PC-3 (cell line): ENCODE results near the gene MARK2. TPM values are rescaled to one million over a fixed set of nuclear protein-coding genes. Genes with fewer than 3 reads are reported as not detected.

Experiments used
- ATAC-seq: fragments of 200-7000 bp; cut with Tn5 transposase; 2 replicates; pipeline ENCODE4 v1.9.1; 2020; ENCODE audit warnings: mild to moderate bottlenecking, moderate library complexity
- BruUV-seq: library from RNA; stranded (reverse); fragments of 400-500 nt; replicated peaks from 2 replicates; lab custom pipeline; 2021; lab: Mats Ljungman, UMichigan
- CTCF ChIA-PET: fragments of 300-600 bp; sonication (Branson Sonifier 250); formaldehyde crosslinking; loops from one replicate; lab custom pipeline; 2022; ENCODE audit warnings: antibody characterized with exemption; lab: Charles Lee
- POLR2A ChIA-PET: fragments of 300-600 bp; sonication (Branson Sonifier 250); formaldehyde crosslinking; loops from one replicate; lab custom pipeline; 2022; ENCODE audit warnings: antibody characterized with exemption; ENCODE audit not compliant: unreplicated experiment; lab: Charles Lee
- DNase-seq: peaks from one replicate; pipeline ENCODE4 v3.0.0-alpha.2; 2015
- H2AFZ ChIP-seq: fragments of 300-600 bp; sonication (generic); 2 replicates; pipeline ENCODE4 v1.6.0; 2016; ENCODE audit warnings: antibody characterized with exemption, low read length
- H3F3A ChIP-seq: fragments of 300-600 bp; sonication (generic); one replicate; pipeline ENCODE4 v1.6.0; 2017; ENCODE audit warnings: antibody characterized with exemption, low read length, control low read depth, mild to moderate bottlenecking; ENCODE audit not compliant: unreplicated experiment
- H3K27ac ChIP-seq: fragments of 300-600 bp; sonication (generic); 2 replicates; pipeline ENCODE4 v1.5.1; 2016; ENCODE audit warnings: mild to moderate bottlenecking, low read length
- H3K27me3 ChIP-seq: fragments of 300-600 bp; sonication (generic); 2 replicates; pipeline ENCODE4 v1.6.1; 2016; ENCODE audit warnings: low read length, mixed read lengths
- H3K36me3 ChIP-seq: fragments of 300-600 bp; sonication (generic); 2 replicates; pipeline ENCODE4 v1.6.1; 2016; ENCODE audit warnings: low read depth, mixed run types, low read length, mixed read lengths
- H3K4me1 ChIP-seq: fragments of 300-600 bp; sonication (generic); 2 replicates; pipeline ENCODE4 v1.5.1; 2016; ENCODE audit warnings: low read length; ENCODE audit not compliant: insufficient read depth
- H3K4me2 ChIP-seq: fragments of 300-600 bp; sonication (generic); 2 replicates; pipeline ENCODE4 v1.6.0; 2016; ENCODE audit warnings: low read length
- H3K4me3 ChIP-seq: fragments of 300-600 bp; sonication (generic); 2 replicates; pipeline ENCODE4 v1.5.1; 2016; ENCODE audit warnings: mild to moderate bottlenecking, low read length, mixed read lengths
- H3K79me2 ChIP-seq: fragments of 300-600 bp; sonication (generic); 2 replicates; pipeline ENCODE4 v1.6.1; 2017; ENCODE audit warnings: low read length, mixed read lengths
- H3K9ac ChIP-seq: fragments of 300-600 bp; sonication (generic); 2 replicates; pipeline ENCODE4 v1.6.0; 2016; ENCODE audit warnings: mild to moderate bottlenecking, low read length
- H3K9me2 ChIP-seq: fragments of 300-600 bp; sonication (generic); replicated peaks from 2 replicates; pipeline ENCODE4 v1.6.1; 2016; ENCODE audit warnings: mixed run types, low read length, mixed read lengths
- H3K9me3 ChIP-seq: fragments of 300-600 bp; sonication (generic); 2 replicates; pipeline ENCODE4 v1.6.1; 2016; ENCODE audit warnings: low read length, mixed read lengths
- H4K20me1 ChIP-seq: fragments of 300-600 bp; sonication (generic); 2 replicates; pipeline ENCODE4 v1.6.1; 2016; ENCODE audit warnings: low read length, mixed read lengths
- CTCF ChIP-seq: fragments of 300-600 bp; sonication (generic); conservative IDR thresholded peaks from 2 replicates; pipeline ENCODE4 v1.5.1; 2017; ENCODE audit warnings: antibody characterized with exemption, low read depth, mild to moderate bottlenecking, low read length
- EZH2 ChIP-seq: fragments of 300-600 bp; sonication (generic); IDR thresholded peaks from one replicate; pipeline ENCODE4 v1.6.1; 2017; ENCODE audit warnings: antibody characterized with exemption, mild to moderate bottlenecking, low read length; ENCODE audit not compliant: unreplicated experiment
- EZH2phosphoT487 ChIP-seq: fragments of 300-600 bp; sonication (generic); IDR thresholded peaks from 2 replicates; pipeline ENCODE4 v1.6.1; 2018; ENCODE audit warnings: mild to moderate bottlenecking, antibody characterized with exemption, low read length, borderline replicate concordance
- intact Hi-C: fragments of 100-400 bp; cut with micrococcal nuclease; formaldehyde crosslinking; loops from 2 replicates; pipeline ENCODE4 v1.9.0; 2023
- total RNA-seq: library from RNA; depleted of rRNA; stranded (reverse); fragments of >200 nt; gene quantifications from 2 replicates; pipeline ENCODE4 v1.2.3, GENCODE V29; 2014

The MARK2 gene
- total RNA-seq, 1 experiment from 2014 or later = 60.1 TPM

- H3K4me1 ChIP-seq = no peaks in the 10 kb centered on the region
- intact Hi-C loops = no loop called here
- H2AFZ ChIP-seq = no peak overlapping the region
- TF ChIP-seq CTCF (no peak), EZH2 (no peak), EZH2phosphoT487 (no peak)
- CTCF ChIA-PET = no interaction called here
- no peaks in the 10 kb centered on the region for H3K9me3 ChIP-seq
- POLR2A ChIA-PET = no interaction called here
- no peak overlapping the region for H3K4me2 ChIP-seq
- DNase-seq = no peak
- H3F3A ChIP-seq = no peaks in the 10 kb centered on the region
- H3K27ac ChIP-seq = no peak overlapping the region
- ATAC-seq = no peak
- H3K79me2 ChIP-seq = peaks cover 90% of the 10 kb centered on the region
- H3K9me2 ChIP-seq = no peaks in the 10 kb centered on the region
- no peaks in the 10 kb centered on the region for H3K27me3 ChIP-seq
- BruUV-seq = no TSS peak
- H3K9ac ChIP-seq = no peak overlapping the region
- H3K36me3 ChIP-seq = peaks cover 2% of the 10 kb centered on the region; the same call in 1 of the 2 replicates
- H4K20me1 ChIP-seq = peaks cover 12% of the 10 kb centered on the region; the same call in 1 of the 2 replicates
- H3K4me3 ChIP-seq = no peak overlapping the region
Measured at GRCh38 chr11:63855975-63856374, 17.1 kb downstream of the MARK2 start.

- TF ChIP-seq EZH2 (no peak), CTCF (no peak), EZH2phosphoT487 (no peak)
- H3F3A ChIP-seq = no peaks in the 10 kb centered on the region
- DNase-seq (no peak), ATAC-seq (no peak)
- no TSS peak for BruUV-seq
- no peaks in the 10 kb centered on the region for H3K9me3 ChIP-seq
- no peak overlapping the region for H2AFZ ChIP-seq
- no peaks in the 10 kb centered on the region for H3K4me1 ChIP-seq
- peaks cover 6% of the 10 kb centered on the region; the same call in 1 of the 2 replicates for H3K36me3 ChIP-seq
- intact Hi-C loops = no loop called here
- ChIA-PET CTCF (no interaction called here), POLR2A (no interaction called here)
- H3K4me2 ChIP-seq = no peak overlapping the region
- H3K79me2 ChIP-seq = peaks cover 83% of the 10 kb centered on the region
- no peak overlapping the region for H3K27ac ChIP-seq
- no peak overlapping the region for H3K9ac ChIP-seq
- peaks cover 10% of the 10 kb centered on the region; the same call in 1 of the 2 replicates for H4K20me1 ChIP-seq
- no peaks in the 10 kb centered on the region for H3K27me3 ChIP-seq
- no peaks in the 10 kb centered on the region for H3K9me2 ChIP-seq
- H3K4me3 ChIP-seq = no peak overlapping the region
Measured at GRCh38 chr11:63858628-63859550, 20.0 kb downstream of the MARK2 start.
